ENCODE measurements around the gene ABCD1.
"Not testable (repeated sequence)": the region's sequence is repeated elsewhere in the genome, so short reads cannot be mapped to it uniquely, and the experiment has no call there.

The ABCD1 gene

DNA sequence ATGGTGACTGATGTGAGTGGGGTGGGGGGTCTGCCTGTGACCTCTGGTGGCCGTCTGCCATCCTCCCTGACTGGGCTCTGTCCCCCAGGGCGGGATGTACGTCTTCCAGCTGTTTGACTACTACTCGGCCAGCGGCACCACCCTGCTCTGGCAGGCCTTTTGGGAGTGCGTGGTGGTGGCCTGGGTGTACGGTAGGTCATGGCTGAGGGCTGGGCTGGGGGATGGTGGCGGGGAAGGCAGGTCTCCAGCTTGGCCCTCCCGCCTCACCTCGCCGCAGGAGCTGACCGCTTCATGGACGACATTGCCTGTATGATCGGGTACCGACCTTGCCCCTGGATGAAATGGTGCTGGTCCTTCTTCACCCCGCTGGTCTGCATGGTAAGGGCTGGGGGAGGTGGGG, 30.4 kb upstream of the ABCD1 start:
- not testable (repeated sequence) for DNase-seq (ENCODE audit: low read depth in 3 of 3)

DNA sequence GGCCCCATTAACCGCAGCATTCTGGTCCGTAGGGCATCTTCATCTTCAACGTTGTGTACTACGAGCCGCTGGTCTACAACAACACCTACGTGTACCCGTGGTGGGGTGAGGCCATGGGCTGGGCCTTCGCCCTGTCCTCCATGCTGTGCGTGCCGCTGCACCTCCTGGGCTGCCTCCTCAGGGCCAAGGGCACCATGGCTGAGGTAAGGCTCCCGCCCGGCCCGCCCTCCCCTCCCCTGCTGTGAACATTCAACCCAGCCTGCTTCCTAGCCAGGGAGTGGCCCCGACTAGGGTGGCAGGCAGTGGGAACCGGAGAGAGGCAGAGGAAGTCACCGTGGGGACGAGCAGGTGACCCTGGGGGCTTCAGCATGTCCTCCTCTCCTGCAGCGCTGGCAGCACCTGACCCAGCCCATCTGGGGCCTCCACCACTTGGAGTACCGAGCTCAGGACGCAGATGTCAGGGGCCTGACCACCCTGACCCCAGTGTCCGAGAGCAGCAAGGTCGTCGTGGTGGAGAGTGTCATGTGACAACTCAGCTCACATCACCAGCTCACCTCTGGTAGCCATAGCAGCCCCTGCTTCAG, 29.9 kb upstream of the ABCD1 start:
- DNase-seq (ENCODE audit: low read depth in 3 of 3), result no peak

DNA sequence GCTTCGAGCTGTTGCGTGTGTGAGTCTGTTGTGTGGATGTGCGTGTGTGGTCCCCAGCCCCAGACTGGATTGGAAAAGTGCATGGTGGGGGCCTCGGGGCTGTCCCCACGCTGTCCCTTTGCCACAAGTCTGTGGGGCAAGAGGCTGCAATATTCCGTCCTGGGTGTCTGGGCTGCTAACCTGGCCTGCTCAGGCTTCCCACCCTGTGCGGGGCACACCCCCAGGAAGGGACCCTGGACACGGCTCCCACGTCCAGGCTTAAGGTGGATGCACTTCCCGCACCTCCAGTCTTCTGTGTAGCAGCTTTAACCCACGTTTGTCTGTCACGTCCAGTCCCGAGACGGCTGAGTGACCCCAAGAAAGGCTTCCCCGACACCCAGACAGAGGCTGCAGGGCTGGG, 28.6 kb upstream of the ABCD1 start:
- DNase-seq (ENCODE audit: low read depth in 3 of 3), result no peak

DNA sequence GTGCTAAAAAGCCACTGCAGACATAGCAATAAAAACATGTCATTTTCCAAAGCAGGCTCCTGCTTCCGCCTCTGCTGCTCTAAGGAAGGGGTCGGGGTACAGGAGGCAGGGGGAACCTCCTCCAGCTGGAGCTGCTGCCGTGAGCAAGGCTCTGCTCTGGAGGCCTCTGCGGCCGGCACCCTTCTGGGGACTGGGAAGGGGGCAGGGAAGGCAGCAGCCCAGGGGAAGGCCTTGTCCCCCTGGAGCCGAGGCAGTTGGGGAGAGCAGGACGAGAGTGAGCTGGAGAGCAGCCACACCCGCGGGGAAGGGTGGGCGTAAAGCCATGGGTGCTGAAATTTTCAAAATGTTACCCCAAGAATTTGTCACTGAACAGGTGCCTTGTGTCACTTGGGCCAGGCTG, 28.1 kb upstream of the ABCD1 start:
- not testable (repeated sequence) for DNase-seq (ENCODE audit: low read depth in 3 of 3)

DNA sequence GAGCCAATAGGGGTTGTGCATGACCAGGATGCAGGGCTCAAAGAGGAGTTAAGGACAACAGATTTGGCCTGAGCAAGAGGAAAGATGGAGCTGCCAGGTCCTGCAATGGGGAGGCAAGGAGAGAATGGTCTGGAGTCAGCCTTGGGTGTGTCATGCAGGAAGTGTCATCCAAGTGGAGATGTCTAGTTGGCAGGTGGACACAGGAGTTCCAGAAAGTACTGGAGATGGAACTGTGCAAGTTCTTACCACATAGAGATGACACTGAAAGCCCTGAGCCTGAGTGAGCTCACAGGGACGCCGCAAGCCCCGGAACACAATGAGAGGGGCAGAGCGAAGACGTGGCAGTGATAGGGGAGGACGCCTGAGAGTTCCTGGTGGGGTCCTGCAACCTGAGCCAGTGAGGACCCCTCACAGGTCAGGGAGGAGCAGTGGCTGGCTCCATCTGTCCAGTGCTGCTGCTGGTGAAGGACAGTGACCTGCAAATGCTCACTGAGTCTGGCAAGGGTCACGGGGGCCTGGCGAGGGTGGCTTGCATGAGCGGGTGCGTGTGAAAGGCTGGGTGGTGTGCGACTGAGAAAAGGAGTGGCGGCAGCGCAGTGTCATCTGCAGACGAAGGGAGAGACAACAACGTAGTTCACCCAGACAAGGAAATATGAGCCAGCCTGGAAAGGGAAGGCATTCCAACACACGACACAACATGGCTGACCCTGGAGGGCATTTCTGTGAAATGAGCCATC, 27.5 kb upstream of the ABCD1 start:
- not testable (repeated sequence) for DNase-seq (ENCODE audit: low read depth in 3 of 3)

DNA sequence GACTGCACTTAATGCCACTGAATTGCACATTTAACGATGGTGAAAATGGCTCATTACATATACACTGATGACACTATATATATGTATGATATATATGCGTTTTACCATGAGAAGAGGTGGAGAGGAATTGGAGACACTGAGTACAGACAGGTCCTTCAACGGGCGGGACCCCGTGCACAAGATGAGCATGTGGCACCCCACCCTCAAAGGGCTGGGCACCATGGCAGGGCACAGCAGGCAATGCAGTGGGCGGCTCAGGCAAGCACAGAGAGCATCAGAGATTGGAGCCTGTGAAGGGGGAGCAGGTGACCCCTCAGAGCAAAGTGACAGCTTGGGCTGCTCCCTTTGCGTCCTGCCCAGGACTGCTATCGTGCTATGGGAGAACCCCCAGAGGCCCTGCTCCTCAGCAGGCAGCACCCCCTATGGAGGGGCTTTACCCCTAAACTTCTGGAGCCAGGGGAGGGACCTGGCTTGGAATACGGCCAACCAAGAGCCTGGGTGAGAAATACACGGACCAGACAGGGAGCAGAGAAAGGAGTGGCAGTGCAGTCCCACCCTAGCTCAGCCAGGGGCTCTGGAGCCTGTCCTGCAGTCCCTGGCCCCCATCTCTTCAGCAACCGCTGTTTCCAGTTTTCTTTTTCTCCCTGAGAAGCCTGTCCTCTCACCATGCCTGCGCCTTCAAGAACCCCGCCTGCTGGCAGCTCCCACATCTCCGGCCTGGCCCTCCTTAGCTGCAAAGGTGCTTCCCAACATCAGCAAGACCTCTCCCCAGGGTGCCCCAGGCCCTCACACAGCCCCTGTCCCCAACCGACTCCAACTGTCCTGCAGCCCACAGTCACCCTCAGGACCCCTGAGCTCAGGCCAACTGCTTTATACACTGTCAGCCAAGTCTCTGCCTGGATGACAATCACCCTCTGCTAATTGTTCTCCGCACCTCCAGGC, 26.5 kb upstream of the ABCD1 start:
- DNase-seq (ENCODE audit: low read depth in 3 of 3), result no peak

DNA sequence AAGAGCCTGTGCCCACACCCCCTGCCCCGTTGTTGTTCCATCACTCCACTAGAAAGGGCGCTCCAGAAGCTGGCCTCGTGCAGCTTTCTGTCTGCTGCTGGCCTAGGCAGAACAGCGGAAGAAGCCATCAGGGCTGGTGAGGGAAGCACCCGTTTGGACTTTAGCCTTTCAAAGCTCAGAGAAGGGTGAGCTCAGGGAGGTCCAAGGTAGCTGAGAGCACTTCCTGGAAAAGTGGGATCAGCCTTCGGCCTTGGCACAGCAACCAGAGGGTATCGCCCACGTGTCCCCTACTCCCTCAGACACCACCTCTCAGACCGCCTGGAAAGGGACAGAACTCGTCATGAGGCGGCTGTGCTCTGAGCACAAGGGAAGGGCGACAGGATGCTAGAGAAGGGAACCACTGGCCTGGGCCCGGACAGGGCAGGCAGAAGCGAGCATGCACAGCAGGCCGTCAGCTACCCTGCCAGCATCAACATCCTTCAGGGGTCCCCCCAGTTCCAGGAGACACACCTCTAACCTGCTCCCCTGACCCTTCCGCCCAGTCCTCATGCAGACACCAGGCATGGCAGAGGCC, 25.4 kb upstream of the ABCD1 start:
- DNase-seq (ENCODE audit: low read depth in 3 of 3), result not testable (repeated sequence)

DNA sequence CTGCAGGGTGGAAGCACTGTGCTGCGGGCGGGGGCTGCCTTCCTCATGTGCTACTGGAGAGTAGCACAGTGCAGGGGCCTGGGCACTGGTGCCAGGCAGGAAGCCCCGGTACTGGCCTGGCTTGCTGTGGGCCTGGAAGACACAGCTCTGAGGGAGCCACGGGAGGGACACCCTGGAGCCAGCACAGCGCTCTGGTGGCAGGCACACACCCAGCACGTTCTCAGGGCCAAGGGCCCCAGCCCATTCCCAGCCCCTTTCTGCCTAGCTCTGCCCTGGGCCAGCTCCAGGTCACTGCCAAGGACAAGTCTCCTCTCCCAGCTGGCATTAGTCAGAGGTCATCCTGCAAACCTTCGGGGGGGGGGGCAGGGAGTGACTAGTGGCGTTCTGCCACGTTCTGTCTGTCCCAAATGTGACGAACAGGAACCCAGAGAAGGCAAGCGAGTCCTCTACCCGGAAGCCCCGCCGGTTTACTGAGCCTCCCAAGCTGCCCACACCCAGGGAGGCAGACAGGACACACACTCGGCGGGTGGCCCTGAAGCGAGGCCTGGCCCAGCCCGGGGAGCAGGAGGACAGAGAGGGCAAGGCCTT, 24.8 kb upstream of the ABCD1 start:
- DNase-seq (ENCODE audit: low read depth in 3 of 3), result not testable (repeated sequence)

DNA sequence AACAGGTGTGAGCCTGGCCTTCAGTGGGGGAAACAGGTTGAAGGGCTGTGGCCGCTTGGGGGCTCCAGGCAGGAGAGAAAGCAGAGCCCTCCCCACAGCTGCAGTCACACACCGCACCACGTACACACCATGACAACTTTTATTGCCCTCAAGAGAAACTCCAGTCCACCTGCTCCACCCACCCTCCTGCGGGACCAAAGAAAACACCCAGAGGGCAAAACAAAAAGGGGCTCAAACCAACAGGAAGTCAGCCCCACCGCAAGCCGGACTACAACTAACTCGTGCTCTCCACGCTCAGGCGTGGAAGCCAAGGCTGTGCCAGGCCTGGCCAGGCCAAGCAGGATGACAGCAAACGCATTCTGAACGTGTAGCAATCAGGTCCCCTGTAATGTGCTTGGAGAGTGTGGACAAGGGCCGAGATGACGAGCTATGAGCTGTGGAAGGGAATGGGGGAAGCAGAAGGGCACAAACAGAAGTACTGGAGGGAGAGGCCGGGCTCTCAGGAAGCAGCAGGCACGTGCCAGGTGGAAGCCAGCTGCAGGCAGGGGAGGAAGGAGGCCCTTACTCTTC, 24.2 kb upstream of the ABCD1 start:
- no peak for DNase-seq (ENCODE audit: low read depth in 3 of 3)

DNA sequence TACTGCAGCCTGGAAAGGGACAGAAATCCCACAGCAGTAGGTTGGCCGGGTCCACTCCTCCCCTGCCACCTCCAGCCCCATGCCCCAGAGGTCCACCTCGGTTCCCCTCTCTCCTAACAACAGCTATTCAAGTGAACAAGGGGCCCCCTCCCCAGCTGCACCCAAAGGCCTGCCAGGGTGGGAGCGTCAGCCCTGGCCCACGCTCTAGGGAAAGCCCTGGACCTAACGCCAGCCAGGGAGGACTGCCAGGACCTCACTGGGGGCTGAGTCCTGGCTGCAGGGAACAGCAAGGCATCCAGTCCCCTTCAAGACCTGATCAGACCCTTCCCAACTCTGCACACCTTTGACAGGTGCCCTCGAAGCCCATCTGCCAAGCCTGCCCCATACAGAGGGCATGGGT, 23.7 kb upstream of the ABCD1 start:
- no peak for DNase-seq (ENCODE audit: low read depth in 3 of 3)

DNA sequence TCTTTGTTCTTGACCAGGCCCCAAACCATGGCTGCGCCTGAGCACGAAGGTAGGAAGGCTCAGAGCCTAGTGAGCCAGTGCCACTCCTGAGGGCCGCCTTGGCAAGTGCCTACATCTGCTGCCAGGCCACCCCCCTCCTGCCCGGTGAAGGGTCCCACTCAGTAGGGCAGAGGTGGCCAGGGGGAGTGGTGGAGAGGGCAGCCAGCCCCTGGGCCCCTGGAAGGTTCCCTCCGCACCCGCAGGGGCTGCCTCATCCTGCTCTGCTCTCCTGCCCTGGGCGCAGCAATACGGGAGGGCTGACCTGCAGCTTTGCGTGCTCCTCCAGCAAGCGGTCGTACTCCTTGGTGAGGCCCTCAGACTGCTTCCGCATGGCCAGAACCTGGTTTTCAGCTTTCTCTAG, 22.9 kb upstream of the ABCD1 start:
- no peak for DNase-seq (ENCODE audit: low read depth in 3 of 3)

DNA sequence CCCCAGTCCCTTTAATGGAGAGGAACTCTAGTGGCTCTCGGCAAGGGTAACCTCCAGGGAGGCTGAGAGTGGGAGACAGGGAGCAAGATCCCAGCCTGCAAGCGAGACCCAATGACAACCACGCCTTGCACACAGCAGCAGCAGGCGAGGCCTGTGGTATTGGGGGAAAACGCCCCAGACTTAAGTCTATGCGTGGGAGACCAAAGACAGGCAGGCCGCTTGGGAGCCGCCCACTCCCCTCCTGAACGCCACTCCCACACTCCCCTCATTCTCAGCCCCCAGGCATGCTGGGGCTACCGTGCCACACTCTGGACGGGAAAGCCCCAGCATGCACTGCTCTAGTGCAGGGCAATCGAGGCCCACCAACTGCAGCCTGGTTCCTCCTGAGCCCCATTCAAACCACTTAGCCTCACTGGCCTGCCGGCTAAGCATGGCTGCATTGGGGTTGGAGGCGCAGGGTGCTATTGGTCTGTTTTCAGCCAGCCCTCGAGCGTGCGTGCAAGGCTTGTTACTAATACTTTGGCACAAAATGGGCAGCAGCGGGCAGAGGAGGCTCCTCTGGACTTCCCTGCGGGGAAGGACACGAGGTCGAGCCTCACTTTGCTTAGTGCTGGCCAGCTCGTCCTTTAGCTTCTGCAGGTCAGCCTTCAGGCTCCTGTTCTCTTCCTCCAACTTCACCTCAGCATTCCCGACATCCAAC, 22.2 kb upstream of the ABCD1 start:
- DNase-seq (ENCODE audit: low read depth in 3 of 3), result no peak

DNA sequence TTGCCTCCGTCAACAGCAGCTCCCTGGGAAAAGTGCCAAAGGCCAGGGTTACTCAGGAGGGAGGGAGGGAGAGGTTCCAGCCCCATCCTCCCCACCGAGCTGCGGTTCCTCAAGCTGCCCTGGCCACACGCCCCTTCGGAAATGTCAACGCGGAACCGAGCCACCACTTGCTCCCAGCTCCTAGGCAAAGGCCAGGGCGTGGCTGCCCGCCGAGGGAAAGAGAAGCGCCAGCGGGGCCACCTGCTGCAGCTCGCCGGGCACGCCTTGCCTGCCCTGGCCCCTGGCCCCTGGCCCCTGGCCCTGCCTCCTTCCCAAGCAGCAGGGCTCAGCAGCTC, 21.7 kb upstream of the ABCD1 start:
- no peak for DNase-seq (ENCODE audit: low read depth in 3 of 3)

DNA sequence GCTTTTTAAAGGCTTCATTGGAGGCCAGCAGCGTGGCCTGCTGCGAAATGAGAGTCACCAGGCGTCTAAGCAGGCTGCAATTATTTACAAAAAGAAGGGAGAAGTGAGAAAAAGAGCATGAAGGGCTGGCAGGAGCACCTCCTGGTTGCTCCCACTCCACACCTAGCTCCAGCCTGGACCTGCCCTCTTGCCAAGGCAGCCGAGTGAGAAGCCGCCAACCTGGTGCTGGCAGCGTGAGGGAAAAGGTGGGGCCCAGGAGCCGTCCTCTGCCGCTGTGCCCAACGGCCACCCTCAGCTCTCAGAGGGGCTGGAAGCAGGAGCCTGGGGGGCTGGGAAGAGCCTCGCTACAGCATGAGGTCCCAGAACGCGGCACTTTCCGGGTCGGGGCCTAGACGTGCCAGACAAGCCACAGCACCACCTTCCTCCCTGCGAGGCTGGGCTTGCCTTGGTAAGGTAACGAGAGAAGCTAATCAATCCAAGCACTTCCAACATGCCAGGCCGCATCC, 20.6 kb upstream of the ABCD1 start:
- no peak for DNase-seq (ENCODE audit: low read depth in 3 of 3)

DNA sequence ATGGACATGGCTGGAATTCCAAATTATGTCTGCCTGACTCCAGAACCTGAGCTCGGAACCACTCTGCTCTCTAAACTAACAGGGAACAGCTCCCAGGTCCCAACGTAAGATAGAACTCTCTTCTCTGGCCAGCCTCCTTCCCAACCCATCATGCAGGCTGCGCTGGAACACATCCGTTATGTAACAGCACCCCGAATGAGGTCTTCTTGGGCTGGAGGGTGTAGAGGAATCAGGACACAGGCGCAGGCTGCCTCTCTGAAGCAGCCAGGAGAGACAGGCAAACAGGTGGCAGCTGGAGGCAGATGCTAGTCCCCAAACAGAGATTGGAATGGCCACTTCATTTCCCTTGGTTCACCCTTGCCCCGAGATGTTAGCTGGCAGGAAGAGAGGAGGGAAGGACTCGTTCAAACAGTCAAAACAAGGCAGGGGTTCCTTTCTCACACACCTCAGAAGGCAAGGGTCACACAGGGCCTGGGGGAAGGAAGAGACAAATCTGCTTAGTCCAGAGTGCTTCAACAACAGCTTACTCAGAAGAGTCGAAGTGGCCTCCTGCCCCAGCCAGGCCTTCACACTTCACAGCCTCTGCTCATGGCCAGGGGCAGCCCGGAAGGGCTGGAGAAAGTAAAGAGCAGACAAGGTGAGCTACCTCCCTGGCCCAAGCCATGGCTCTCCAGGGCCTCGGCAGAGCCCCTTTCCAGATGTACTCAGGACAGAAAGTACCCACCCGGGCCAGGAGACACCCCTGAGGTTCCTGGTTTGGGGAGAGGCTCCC, 19.8 kb upstream of the ABCD1 start:
- DNase-seq (ENCODE audit: low read depth in 3 of 3), result not testable (repeated sequence)

DNA sequence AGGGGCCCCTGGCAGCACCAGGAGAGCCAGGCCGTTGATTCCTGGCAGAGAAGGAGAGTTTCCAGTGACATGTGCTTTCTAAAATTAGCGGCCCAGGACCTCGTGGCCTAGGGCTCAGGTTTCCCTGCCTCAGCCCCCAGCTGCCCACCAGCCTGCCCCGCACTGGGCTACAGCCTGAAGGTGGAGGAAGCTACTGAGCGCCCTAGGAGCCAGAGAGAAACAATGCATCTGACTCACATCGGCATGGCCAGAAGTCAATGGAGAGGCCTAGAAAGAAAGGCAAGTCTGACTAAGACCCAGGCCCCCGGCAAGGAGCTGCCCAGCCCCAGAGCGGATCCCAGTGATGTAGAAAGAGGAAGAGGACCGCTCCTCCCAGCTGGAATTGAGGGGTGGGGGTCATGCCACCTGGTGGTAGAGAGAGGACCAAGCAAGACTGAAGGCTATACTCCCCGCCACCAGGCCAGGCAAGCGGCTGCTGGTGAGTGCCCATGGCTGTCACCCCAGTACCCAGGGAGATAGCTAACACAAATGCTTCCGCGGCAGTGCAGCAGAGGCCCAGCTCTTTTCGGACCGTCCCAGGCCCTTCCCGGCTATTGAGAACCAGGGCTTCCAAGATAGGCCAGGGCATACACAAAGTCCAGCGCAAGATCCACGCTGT, 19.1 kb upstream of the ABCD1 start:
- not testable (repeated sequence) for DNase-seq (ENCODE audit: low read depth in 3 of 3)

DNA sequence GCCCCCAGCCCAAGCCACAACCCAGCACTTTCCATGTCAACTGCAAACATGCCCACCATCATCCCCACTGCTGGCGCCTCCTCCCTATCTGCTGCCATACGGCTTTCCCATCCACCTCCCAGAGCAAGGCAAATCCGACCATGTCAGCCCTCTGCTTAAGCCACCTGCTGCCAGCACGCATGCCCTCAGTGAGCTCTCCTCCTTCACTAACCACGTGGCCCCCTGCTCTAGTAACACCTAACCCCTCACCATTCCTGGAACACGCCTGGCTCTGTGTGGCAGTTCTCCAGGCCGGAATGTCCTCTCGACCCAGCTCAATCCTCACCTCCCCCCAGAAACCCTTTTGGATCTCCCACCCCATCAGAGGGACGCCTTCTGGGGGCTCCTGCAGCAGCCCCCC, 17.9 kb upstream of the ABCD1 start:
- DNase-seq (ENCODE audit: low read depth in 3 of 3), result no peak

DNA sequence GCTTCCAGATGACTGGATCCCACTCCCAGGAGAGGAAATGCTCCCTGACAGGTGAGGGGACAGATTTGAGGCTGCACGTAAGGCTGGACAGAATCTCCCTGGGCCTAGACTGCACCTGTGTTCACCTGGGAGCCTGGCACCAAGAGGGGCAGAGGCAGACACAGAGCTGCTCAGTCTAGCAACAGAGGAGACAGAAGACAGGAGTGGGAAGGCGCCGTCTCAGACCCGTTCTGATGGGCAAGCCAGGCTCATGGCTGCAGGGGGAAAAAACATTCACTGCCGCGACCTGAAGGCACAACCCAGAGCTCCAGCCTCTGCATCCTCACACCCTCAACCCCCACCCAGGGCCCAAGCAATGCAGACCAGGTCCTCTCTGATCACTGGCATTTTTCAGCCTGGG, 17.2 kb upstream of the ABCD1 start:
- no peak for DNase-seq (ENCODE audit: low read depth in 3 of 3)

DNA sequence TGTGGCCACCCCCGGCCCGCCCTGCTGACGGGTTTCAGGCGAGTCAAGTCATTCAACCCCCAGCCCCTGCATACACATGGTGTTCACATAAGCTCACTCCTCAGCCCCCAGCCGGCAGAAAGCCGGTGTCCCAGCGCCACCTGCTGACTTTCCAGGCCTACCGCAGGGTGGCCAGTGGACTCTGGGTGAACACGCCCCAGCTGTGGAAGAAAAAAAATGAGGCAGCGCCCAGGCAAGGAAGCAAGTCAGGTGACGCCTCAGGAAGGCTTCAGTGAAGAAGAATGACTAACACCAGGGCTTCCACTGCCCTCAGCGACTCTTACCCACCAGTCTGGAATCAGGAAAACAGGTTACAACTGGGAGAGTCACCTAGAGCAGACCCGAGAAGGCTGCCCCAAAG, 16.2 kb upstream of the ABCD1 start:
- DNase-seq (ENCODE audit: low read depth in 3 of 3), result no peak
